Kidney tubule cell (primary cell): ENCODE measurements around the gene RGS13.

Experiments
- DNase-seq: peaks from one replicate; pipeline ENCODE4 v3.0.0-alpha.2; 2018; ENCODE audit warnings: low spot score

RGS13 gene

GRCh38 chr1:192626366-192627179 is 9.4 kb upstream of the RGS13 start:
- DNase-seq = no peak

- no peak for DNase-seq
These were observed 8.0 kb upstream of the RGS13 start for GRCh38 chr1:192627901-192628300.

GRCh38 chr1:192628396-192629057 is 7.4 kb upstream of the RGS13 start:
- DNase-seq = no peak

GRCh38 chr1:192629612-192630011 is 6.3 kb upstream of the RGS13 start:
- no peak for DNase-seq

- DNase-seq = no peak
These were observed 5.2 kb upstream of the RGS13 start for GRCh38 chr1:192630521-192631287.

- DNase-seq = no peak
These were observed 4.2 kb upstream of the RGS13 start for GRCh38 chr1:192631749-192632148.

GRCh38 chr1:192632188-192632587 is 3.8 kb upstream of the RGS13 start:
- DNase-seq = no peak

- no peak for DNase-seq
These were observed 3.1 kb upstream of the RGS13 start for GRCh38 chr1:192632641-192633532.

- no peak for DNase-seq
These were observed 2.3 kb upstream of the RGS13 start for GRCh38 chr1:192633533-192634253.

GRCh38 chr1:192635041-192635440 is 906 bp upstream of the RGS13 start:
- no peak for DNase-seq

- peak; percentile 80 for DNase-seq
These were observed 3.8 kb downstream of the RGS13 start for GRCh38 chr1:192639607-192640368.

- no peak for DNase-seq
These were observed 16.2 kb downstream of the RGS13 start for GRCh38 chr1:192652159-192652558.

GRCh38 chr1:192654120-192654519 is 18.2 kb downstream of the RGS13 start:
- no peak for DNase-seq

- DNase-seq = peak; percentile 84
These were observed 18.8 kb downstream of the RGS13 start for GRCh38 chr1:192654591-192655251.

- DNase-seq = no peak
These were observed 21.8 kb downstream of the RGS13 start for GRCh38 chr1:192657760-192658159.

GRCh38 chr1:192658255-192658654 is 22.3 kb downstream of the RGS13 start:
- DNase-seq = no peak

- no peak for DNase-seq
These were observed 24.7 kb downstream of the RGS13 start for GRCh38 chr1:192660613-192661012.

- DNase-seq = no peak
These were observed 32.5 kb downstream of the RGS13 start for GRCh38 chr1:192668409-192668983.

- DNase-seq = no peak
These were observed 33.2 kb downstream of the RGS13 start for GRCh38 chr1:192669174-192669573.
